Measurements from ENCODE around the gene PRPSAP1.

PRPSAP1 gene

GRCh38 chr17:76399175-76400172 lies 45.8 kb upstream of the PRPSAP1 start:
- no peak for TF ChIP-seq OSR1 (CRISPR knock-in tag; IDR thresholded peaks at IDR 0.05)
- TF ChIP-seq ZC3H10 (CRISPR knock-in tag; IDR thresholded peaks at IDR 0.05): no peak
- TF ChIP-seq TSHZ2 (CRISPR knock-in tag; IDR thresholded peaks at IDR 0.05): no peak
- no peak for TF ChIP-seq CREB5 (CRISPR knock-in tag; IDR thresholded peaks at IDR 0.05; ENCODE audit: low read depth)
- TF ChIP-seq GLIS3 (CRISPR knock-in tag; IDR thresholded peaks at IDR 0.05): no peak
- TF ChIP-seq RARB (CRISPR knock-in tag; IDR thresholded peaks at IDR 0.05): no peak
- no peak for ATAC-seq

GRCh38 chr17:76398523-76399174 lies 44.9 kb upstream of the PRPSAP1 start:
- peak; percentile 29 for ATAC-seq
- TF ChIP-seq CSRNP3 (CRISPR knock-in tag; IDR thresholded peaks at IDR 0.05): no peak
- no peak for TF ChIP-seq SNAI2 (CRISPR knock-in tag; IDR thresholded peaks at IDR 0.05)
- no peak for TF ChIP-seq ZFP3 (CRISPR knock-in tag; IDR thresholded peaks at IDR 0.05)
- TF ChIP-seq CSDC2 (CRISPR knock-in tag; IDR thresholded peaks at IDR 0.05): no peak
- no peak for TF ChIP-seq ZFP30 (CRISPR knock-in tag; IDR thresholded peaks at IDR 0.05)
- TF ChIP-seq ISL1 (CRISPR knock-in tag; IDR thresholded peaks at IDR 0.05): no peak
- no peak for TF ChIP-seq ZNF565 (CRISPR knock-in tag; conservative IDR thresholded peaks at IDR 0.05; ENCODE audit: low read depth)
- no peak for TF ChIP-seq ZNF70 (CRISPR knock-in tag; IDR thresholded peaks at IDR 0.05)
- no peak for TF ChIP-seq TSHZ2 (CRISPR knock-in tag; IDR thresholded peaks at IDR 0.05)

- peak; percentile 95 for ATAC-seq
- TF ChIP-seq CREB5 (CRISPR knock-in tag; IDR thresholded peaks at IDR 0.05; ENCODE audit: low read depth): no peak
Measured at GRCh38 chr17:76397687-76398522, 44.2 kb upstream of the PRPSAP1 start.

DNA sequence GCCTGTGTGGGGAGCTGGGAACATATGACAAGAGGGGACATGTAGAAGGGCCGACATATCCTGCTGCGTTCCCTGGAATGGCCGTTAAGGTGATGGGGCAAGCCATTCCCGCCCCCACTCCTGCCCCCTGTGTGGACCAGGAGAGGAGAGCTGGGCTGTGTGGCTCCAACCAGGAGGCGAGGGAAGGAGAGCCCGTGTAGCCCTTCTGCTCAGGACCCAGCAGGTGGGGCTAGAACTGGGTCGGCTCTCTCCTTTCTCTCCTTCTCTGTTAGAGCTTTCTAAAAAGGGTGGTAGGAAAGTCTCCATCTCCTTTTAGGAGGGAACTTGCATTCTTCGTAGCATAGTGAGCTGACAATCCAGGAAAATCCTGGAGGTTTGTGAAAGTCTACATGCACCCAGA lies 43.5 kb upstream of the PRPSAP1 start:
- no peak for ATAC-seq
- TF ChIP-seq ZNF8 (CRISPR knock-in tag; IDR thresholded peaks at IDR 0.05): no peak
- TF ChIP-seq ZNF565 (CRISPR knock-in tag; conservative IDR thresholded peaks at IDR 0.05; ENCODE audit: low read depth): no peak
- no peak for TF ChIP-seq ZC3H10 (CRISPR knock-in tag; IDR thresholded peaks at IDR 0.05)
- no peak for TF ChIP-seq CREB5 (CRISPR knock-in tag; IDR thresholded peaks at IDR 0.05; ENCODE audit: low read depth)
- TF ChIP-seq BACH2 (CRISPR knock-in tag; IDR thresholded peaks at IDR 0.05; ENCODE audit: borderline replicate concordance): no peak
- TF ChIP-seq ZFP30 (CRISPR knock-in tag; IDR thresholded peaks at IDR 0.05): no peak
- TF ChIP-seq ESRRG (CRISPR knock-in tag; IDR thresholded peaks at IDR 0.05): no peak
- no peak for TF ChIP-seq PPARA (CRISPR knock-in tag; IDR thresholded peaks at IDR 0.05; ENCODE audit: borderline replicate concordance)
- no peak for TF ChIP-seq ZNF70 (CRISPR knock-in tag; IDR thresholded peaks at IDR 0.05)
- no peak for TF ChIP-seq TSHZ2 (CRISPR knock-in tag; IDR thresholded peaks at IDR 0.05)

All from SK-N-SH treated with all-trans-retinoic acid at 6 μM for 48 hours (cell line).